Right atrium auricular region (tissue), 2 donors: ENCODE measurements around the gene MRPS11. TPM values are rescaled to one million over a fixed set of nuclear protein-coding genes. Genes with fewer than 3 reads are reported as not detected.
"Not testable (repeated sequence)": the region's sequence is repeated elsewhere in the genome, so short reads cannot be mapped to it uniquely, and the experiment has no call there.

Experiments used
- DNase-seq: peaks from one replicate; pipeline ENCODE4 v3.0.0-alpha.2; 2019; ENCODE audit warnings: low spot score
- H3K27ac ChIP-seq, 2 donors: fragments of 200-600 bp; sonication (generic); 1 replicate in 1 of 2; 2 replicates in 1 of 2; pipeline ENCODE4 v1.5.1; 2016 to 2019
- H3K27me3 ChIP-seq, 2 donors: fragments of 200-600 bp; sonication (generic); one replicate each; pipeline versions ENCODE4 v1.5.1 to v1.6.0; 2017 to 2019
- H3K36me3 ChIP-seq: fragments of 200-600 bp; sonication (generic); one replicate; pipeline ENCODE4 v1.5.1; 2016
- H3K4me1 ChIP-seq, 2 donors: fragments of 200-600 bp; sonication (generic); one replicate each; pipeline versions ENCODE4 v1.5.1 to v1.6.0; 2017 to 2019
- H3K4me3 ChIP-seq, 2 donors: fragments of 200-600 bp; sonication (generic); 1 replicate in 1 of 2; 2 replicates in 1 of 2; pipeline ENCODE4 v1.5.1; 2017 to 2019; ENCODE audit warnings: mild to moderate bottlenecking in 1 of 2, moderate library complexity in 1 of 2
- H3K9me3 ChIP-seq, 2 donors: fragments of 200-600 bp; sonication (generic); one replicate each; pipeline ENCODE4 v1.5.1; 2019
- total RNA-seq, 2 donors: library from RNA; depleted of rRNA; stranded (reverse); fragments of >200 nt; gene quantifications; one replicate each; pipeline ENCODE4 v1.1.0, GENCODE V29; 2016
- TF ChIP-seq, protein P1 (sequence below), 2 donors: fragments of 200-600 bp; sonication (generic); IDR thresholded peaks; one replicate each; pipeline ENCODE4 v1.5.1; 2019; ENCODE audit warnings: antibody characterized with exemption in 2 of 2

MRPS11 gene
- total RNA-seq, 2 donors from 2014 or later: 29.3 to 47.5 TPM

DNA sequence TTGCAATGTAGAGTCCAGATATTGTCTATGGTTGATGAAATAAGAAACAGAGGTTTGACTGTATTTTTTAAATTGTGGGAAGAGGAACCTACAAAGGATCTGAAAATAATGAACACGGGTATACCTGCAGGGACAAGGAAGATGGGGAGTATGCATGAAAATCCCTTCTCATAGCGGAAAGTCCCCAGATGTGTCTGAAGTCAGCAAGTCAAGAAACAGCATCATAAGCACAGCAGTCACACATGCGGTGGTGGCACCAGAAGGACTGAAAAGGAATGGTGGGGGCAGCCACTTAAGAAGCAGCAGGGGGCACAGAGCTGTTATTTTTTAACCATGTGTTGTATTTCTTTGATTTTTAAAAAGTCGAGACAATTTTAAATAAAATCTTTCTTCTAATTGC is 4.7 kb downstream of the MRPS11 start:
- peaks cover 0 to 17% of the 10 kb centered on the region in 2 donors for H3K4me1 ChIP-seq
- no peaks in the 10 kb centered on the region for H3K9me3 ChIP-seq
- H3K4me3 ChIP-seq: no peak overlapping the region
- TF ChIP-seq, protein P1, sequence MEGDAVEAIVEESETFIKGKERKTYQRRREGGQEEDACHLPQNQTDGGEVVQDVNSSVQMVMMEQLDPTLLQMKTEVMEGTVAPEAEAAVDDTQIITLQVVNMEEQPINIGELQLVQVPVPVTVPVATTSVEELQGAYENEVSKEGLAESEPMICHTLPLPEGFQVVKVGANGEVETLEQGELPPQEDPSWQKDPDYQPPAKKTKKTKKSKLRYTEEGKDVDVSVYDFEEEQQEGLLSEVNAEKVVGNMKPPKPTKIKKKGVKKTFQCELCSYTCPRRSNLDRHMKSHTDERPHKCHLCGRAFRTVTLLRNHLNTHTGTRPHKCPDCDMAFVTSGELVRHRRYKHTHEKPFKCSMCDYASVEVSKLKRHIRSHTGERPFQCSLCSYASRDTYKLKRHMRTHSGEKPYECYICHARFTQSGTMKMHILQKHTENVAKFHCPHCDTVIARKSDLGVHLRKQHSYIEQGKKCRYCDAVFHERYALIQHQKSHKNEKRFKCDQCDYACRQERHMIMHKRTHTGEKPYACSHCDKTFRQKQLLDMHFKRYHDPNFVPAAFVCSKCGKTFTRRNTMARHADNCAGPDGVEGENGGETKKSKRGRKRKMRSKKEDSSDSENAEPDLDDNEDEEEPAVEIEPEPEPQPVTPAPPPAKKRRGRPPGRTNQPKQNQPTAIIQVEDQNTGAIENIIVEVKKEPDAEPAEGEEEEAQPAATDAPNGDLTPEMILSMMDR (IDR thresholded peaks at IDR 0.05): no peak
- no peak overlapping the region for H3K27ac ChIP-seq
- no peak for DNase-seq
- peaks cover 36% of the 10 kb centered on the region for H3K36me3 ChIP-seq
- no peaks in the 10 kb centered on the region for H3K27me3 ChIP-seq

DNA sequence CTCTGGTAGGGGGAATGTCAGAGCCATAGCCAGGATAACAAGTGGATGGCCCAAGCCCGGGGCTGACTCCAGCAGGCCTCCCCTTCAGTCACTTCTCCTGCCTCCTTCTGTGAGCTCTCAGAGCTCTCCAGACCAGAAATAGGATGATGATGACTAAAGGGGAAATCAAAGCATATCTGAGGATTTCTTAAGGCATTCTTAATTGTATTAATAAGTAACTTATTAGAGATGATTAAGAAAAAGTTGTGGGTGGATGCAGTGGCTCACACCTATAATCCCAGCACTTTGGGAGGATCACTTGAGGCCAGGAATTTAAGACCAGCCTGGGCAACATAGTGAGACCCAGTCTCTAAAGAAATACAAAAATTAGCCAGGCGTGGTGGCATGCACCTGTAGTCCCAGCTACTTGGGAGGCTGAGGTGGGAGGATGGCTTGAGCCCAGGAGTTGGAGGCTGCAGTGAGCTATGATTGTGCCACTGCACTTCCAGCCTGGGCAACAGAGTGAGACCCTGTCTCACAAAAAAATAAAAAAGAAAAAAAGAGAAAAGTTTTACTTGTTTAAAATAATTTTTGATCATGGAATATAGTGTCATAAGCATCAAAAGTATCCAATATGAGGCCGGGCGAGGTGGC is 6.3 kb downstream of the MRPS11 start:
- H3K9me3 ChIP-seq, H3K4me1 ChIP-seq, DNase-seq, H3K4me3 ChIP-seq, H3K27ac ChIP-seq, H3K27me3 ChIP-seq: not testable (repeated sequence)
- peaks cover 47% of the 10 kb centered on the region for H3K36me3 ChIP-seq

GRCh38 chr15:88476635-88477060 is 9.1 kb downstream of the MRPS11 start:
- Histone ChIP-seq H3K36me3 (peaks cover 47% of the 10 kb centered on the region), H3K4me3 (no peak overlapping the region)

DNA sequence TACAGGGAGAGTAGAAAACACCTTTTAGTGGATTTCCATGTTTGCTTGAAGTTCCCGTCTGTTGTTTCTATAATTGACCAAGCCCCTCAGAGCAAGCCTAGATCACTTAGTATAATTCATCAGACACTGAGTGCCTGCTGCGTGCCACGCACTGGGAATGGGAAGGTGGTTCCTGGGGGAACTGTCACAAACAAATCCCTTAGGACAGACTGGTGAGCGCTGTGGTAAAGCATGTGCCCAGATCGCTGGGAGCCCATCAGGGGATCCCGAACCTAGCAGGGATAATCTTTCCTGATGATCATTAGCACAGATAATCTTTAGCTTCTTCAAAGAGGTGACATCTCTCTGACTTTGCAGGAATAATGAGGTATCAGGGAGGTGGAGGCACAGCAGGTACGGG is 9.6 kb downstream of the MRPS11 start:
- DNase-seq: no peak
- Histone ChIP-seq H3K36me3 (peaks cover 47% of the 10 kb centered on the region), H3K9me3 (no peaks in the 10 kb centered on the region), H3K4me3 (no peak overlapping the region), H3K27me3 (no peaks in the 10 kb centered on the region), H3K4me1 (no peaks in the 10 kb centered on the region), H3K27ac (peak overlapping the region in 1 of 2 donors; percentile 25)
- TF ChIP-seq, protein P1 (IDR thresholded peaks at IDR 0.05): no peak

More at GRCh38 chr15:88476635-88477060, 9.1 kb downstream of the MRPS11 start:
- DNase-seq: no peak
- Histone ChIP-seq H3K27me3 (no peaks in the 10 kb centered on the region), H3K27ac (peak overlapping the region in 1 of 2 donors; percentile 25), H3K4me1 (no peaks in the 10 kb centered on the region), H3K9me3 (no peaks in the 10 kb centered on the region)
- TF ChIP-seq, protein P1 (IDR thresholded peaks at IDR 0.05): peak in 1 of 2 donors; percentile 69

GRCh38 chr15:88477904-88478303 is 10.4 kb downstream of the MRPS11 start:
- Histone ChIP-seq H3K36me3 (peaks cover 42% of the 10 kb centered on the region), H3K4me3 (no peak overlapping the region), H3K27me3 (no peaks in the 10 kb centered on the region), H3K9me3 (no peaks in the 10 kb centered on the region), H3K4me1 (no peaks in the 10 kb centered on the region), H3K27ac (no peak overlapping the region)
- no peak for DNase-seq
- TF ChIP-seq, protein P1 (IDR thresholded peaks at IDR 0.05): no peak

DNA sequence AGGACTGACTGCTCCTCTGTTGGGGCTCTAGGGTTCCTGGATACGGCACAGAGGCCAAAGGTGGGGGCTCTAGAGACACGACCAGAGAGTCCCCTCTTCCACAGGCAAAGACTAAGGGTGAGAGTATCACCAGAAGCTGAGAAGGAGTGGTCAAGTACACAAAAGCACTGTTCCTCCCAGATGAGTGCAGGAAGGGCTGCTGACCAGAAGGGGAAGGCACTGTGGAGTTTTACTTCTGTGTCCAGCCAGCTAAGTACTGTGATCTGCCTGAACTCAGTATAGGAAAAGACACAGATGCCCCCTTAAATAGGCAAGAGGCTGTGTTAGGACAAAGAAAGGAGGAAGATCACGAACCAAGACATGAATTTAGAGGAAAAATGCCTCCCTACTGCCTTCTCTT is 11.7 kb downstream of the MRPS11 start:
- Histone ChIP-seq H3K4me3 (no peak overlapping the region), H3K27me3 (no peaks in the 10 kb centered on the region), H3K9me3 (no peaks in the 10 kb centered on the region), H3K36me3 (peaks cover 32% of the 10 kb centered on the region), H3K27ac (no peak overlapping the region), H3K4me1 (no peaks in the 10 kb centered on the region)
- DNase-seq: no peak
- TF ChIP-seq, protein P1 (IDR thresholded peaks at IDR 0.05): no peak
